GM23338 (cell line): ENCODE results near the gene MAGEH1. TPM values are rescaled to one million over a fixed set of nuclear protein-coding genes. Genes with fewer than 3 reads are reported as not detected.

ENCODE experiments used
- ATAC-seq: fragments of 200-7000 bp; cut with Tn5 transposase; 3 replicates; pipeline ENCODE4 v1.9.1; 2020
- DNase-seq: peaks from one replicate; pipeline ENCODE4 v3.0.0-alpha.2; 2015; ENCODE audit warnings: low spot score
- H2AFZ ChIP-seq: fragments of 200-600 bp; sonication (generic); 2 replicates; pipeline ENCODE4 v1.8.0; 2016; ENCODE audit warnings: antibody characterized with exemption, mild to moderate bottlenecking, moderate library complexity
- H3F3A ChIP-seq: fragments of 200-600 bp; sonication (generic); replicated peaks from 2 replicates; pipeline ENCODE4 v1.8.0; 2017; ENCODE audit warnings: antibody characterized with exemption, mixed run types, low read depth
- H3K27ac ChIP-seq: fragments of 200-600 bp; sonication (generic); 2 replicates; pipeline ENCODE4 v1.6.1; 2016; ENCODE audit warnings: low read depth
- H3K27me3 ChIP-seq: fragments of 200-600 bp; sonication (generic); 2 replicates; pipeline ENCODE4 v1.8.0; 2016; ENCODE audit warnings: mild to moderate bottlenecking, mixed run types, moderate library complexity; ENCODE audit not compliant: insufficient read depth
- H3K36me3 ChIP-seq: fragments of 200-600 bp; sonication (generic); 2 replicates; pipeline ENCODE4 v1.8.0; 2016; ENCODE audit warnings: mild to moderate bottlenecking; ENCODE audit not compliant: insufficient read depth
- H3K4me1 ChIP-seq: fragments of 200-600 bp; sonication (generic); 2 replicates; pipeline ENCODE4 v1.8.0; 2016; ENCODE audit warnings: mild to moderate bottlenecking, moderate library complexity; ENCODE audit not compliant: insufficient read depth
- H3K4me2 ChIP-seq: fragments of 200-600 bp; sonication (generic); 2 replicates; pipeline ENCODE4 v1.7.1; 2017; ENCODE audit warnings: mixed run types
- H3K4me3 ChIP-seq: fragments of 200-600 bp; sonication (generic); 2 replicates; pipeline ENCODE4 v1.6.1; 2016; ENCODE audit warnings: mixed run types
- H3K79me2 ChIP-seq: fragments of 200-600 bp; sonication (generic); replicated peaks from 2 replicates; pipeline ENCODE4 v1.8.0; 2017; ENCODE audit warnings: mild to moderate bottlenecking; ENCODE audit not compliant: insufficient read depth
- H3K9me2 ChIP-seq: fragments of 200-600 bp; sonication (generic); 2 replicates; pipeline ENCODE4 v1.8.0; 2017; ENCODE audit not compliant: insufficient read depth
- H4K20me1 ChIP-seq: fragments of 200-600 bp; sonication (generic); replicated peaks from 2 replicates; pipeline ENCODE4 v1.8.0; 2017; ENCODE audit warnings: mild to moderate bottlenecking; ENCODE audit not compliant: insufficient read depth
- H3K27ac Mint-ChIP-seq: 2 replicates; pipeline ENCODE4 v1.8.0; 2020; ENCODE audit warnings: inconsistent platforms, mild to moderate bottlenecking, moderate library complexity, mixed read lengths
- H3K27me3 Mint-ChIP-seq: 3 replicates; pipeline ENCODE4 v1.8.0; 2022; ENCODE audit warnings: low read depth, mild to moderate bottlenecking, moderate library complexity, mixed read lengths, inconsistent platforms; ENCODE audit not compliant: insufficient read depth, poor library complexity
- H3K36me3 Mint-ChIP-seq: 3 replicates; pipeline ENCODE4 v1.8.0; 2021; ENCODE audit warnings: low read depth, mild to moderate bottlenecking, inconsistent platforms, moderate library complexity, mixed read lengths
- H3K4me1 Mint-ChIP-seq: 3 replicates; pipeline ENCODE4 v1.8.0; 2020; ENCODE audit warnings: mild to moderate bottlenecking, inconsistent platforms, mixed read lengths
- H3K4me3 Mint-ChIP-seq: 3 replicates; pipeline ENCODE4 v1.8.0; 2021; ENCODE audit warnings: moderate library complexity, mild to moderate bottlenecking, inconsistent platforms, mixed read lengths
- H3K9me3 Mint-ChIP-seq: 3 replicates; pipeline ENCODE4 v1.8.0; 2020; ENCODE audit warnings: moderate library complexity, mild to moderate bottlenecking, inconsistent platforms, mixed read lengths
- CREB1 ChIP-seq: fragments of 250-450 bp; sonication (Bioruptor Pico); IDR thresholded peaks from 2 replicates; pipeline ENCODE4 v1.5.0; 2020; ENCODE audit warnings: low read depth, mild to moderate bottlenecking, moderate library complexity
- EZH2 ChIP-seq: fragments of 200-600 bp; sonication (generic); IDR thresholded peaks from one replicate; pipeline ENCODE4 v1.8.0; 2017; ENCODE audit warnings: antibody characterized with exemption, mild to moderate bottlenecking, low read depth; ENCODE audit not compliant: unreplicated experiment
- EZH2phosphoT487 ChIP-seq: fragments of 200-600 bp; sonication (generic); IDR thresholded peaks from one replicate; pipeline ENCODE4 v1.8.1; 2018; ENCODE audit warnings: antibody characterized with exemption; ENCODE audit not compliant: unreplicated experiment
- JUNB ChIP-seq: IDR thresholded peaks from one replicate; pipeline ENCODE4 v1.6.1; 2016; ENCODE audit warnings: antibody characterized with exemption; ENCODE audit not compliant: unreplicated experiment
- NANOG ChIP-seq: IDR thresholded peaks from 2 replicates; pipeline ENCODE4 v1.6.1; 2016; ENCODE audit warnings: antibody characterized with exemption, borderline replicate concordance
- STAT1 ChIP-seq: IDR thresholded peaks from one replicate; pipeline ENCODE4 v1.6.1; 2016; ENCODE audit warnings: antibody characterized with exemption; ENCODE audit not compliant: unreplicated experiment
- ZNF114 ChIP-seq: fragments of 250-450 bp; sonication (Bioruptor Pico); IDR thresholded peaks from 2 replicates; pipeline ENCODE4 v1.5.0; 2020; ENCODE audit warnings: mild to moderate bottlenecking, moderate library complexity
- ZNF331 ChIP-seq: fragments of 250-450 bp; sonication (Bioruptor Pico); IDR thresholded peaks from 2 replicates; pipeline ENCODE4 v1.5.0; 2020; ENCODE audit warnings: low read depth, mild to moderate bottlenecking, moderate library complexity
- polyA plus RNA-seq: library from polyadenylated mRNA; unstranded; fragments of >200 nt; fragmentation: Nextera tagmentation; extraction: Ambion mirVana; gene quantifications from 2 replicates; pipeline ENCODE4 v1.2.1, GENCODE V29; 2016
- total RNA-seq: library from RNA; depleted of rRNA; stranded (reverse); fragments of >200 nt; shearing (Covaris generic); gene quantifications from 2 replicates; pipeline ENCODE4 v1.2.3, GENCODE V29; 2014
- TF ChIP-seq, protein P1 (sequence below): IDR thresholded peaks from one replicate; pipeline ENCODE4 v1.6.1; 2018; ENCODE audit warnings: antibody characterized with exemption; ENCODE audit not compliant: unreplicated experiment
- TF ChIP-seq, protein P2 (sequence below): IDR thresholded peaks from 2 replicates; pipeline ENCODE4 v1.6.1; 2016; ENCODE audit warnings: antibody characterized with exemption
- TF ChIP-seq, protein P3 (sequence below), 2 experiments: fragments of 200-600 bp in 1 of 2; sonication (generic) in 1 of 2; conservative IDR thresholded peaks; 2 replicates each; pipeline versions ENCODE4 v1.5.1 to v1.6.1; 2016 to 2017; ENCODE audit warnings: antibody characterized with exemption in 2 of 2, low read depth in 2 of 2, mild to moderate bottlenecking in 2 of 2, moderate library complexity in 1 of 2

The MAGEH1 gene
- total and polyA plus RNA-seq, 2 experiments from 2014 or later: 14.0 to 15.0 TPM

DNA sequence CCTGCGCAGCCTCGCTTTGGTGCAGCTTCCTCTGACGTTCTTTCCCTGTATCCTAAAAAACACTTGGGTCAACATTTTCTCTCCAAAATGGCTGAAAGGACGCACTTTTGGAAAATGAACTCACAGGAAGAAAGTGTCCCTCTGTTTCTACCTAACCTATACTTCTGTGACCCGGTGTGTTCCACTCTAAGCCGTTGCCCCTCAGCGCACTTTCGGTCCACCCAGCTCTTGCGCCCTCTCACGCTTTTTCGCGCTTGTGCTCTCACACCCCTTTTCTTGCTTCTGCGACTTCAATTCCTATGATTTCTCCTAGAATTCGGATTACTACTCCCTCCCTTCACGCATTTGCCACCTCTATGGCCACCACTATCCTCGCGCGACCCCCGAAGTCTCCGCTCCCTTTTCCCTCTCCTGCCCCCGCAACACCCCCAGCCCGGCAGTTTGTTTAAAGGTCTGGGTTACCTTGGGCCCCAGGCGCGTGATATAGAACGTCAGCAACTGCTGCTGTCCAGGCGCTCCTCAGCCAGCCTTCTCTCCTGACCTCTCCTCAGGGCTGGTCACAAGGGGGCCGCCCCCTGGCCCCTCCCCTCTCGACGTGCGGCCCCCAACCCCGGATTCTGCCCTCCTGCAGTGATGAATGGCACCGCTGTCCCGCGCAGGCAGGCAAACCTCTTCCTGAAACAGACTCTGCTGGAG, 37.5 kb downstream of the MAGEH1 start, which contains the start of gene USP51 (continued):
- TF ChIP-seq, protein P1, sequence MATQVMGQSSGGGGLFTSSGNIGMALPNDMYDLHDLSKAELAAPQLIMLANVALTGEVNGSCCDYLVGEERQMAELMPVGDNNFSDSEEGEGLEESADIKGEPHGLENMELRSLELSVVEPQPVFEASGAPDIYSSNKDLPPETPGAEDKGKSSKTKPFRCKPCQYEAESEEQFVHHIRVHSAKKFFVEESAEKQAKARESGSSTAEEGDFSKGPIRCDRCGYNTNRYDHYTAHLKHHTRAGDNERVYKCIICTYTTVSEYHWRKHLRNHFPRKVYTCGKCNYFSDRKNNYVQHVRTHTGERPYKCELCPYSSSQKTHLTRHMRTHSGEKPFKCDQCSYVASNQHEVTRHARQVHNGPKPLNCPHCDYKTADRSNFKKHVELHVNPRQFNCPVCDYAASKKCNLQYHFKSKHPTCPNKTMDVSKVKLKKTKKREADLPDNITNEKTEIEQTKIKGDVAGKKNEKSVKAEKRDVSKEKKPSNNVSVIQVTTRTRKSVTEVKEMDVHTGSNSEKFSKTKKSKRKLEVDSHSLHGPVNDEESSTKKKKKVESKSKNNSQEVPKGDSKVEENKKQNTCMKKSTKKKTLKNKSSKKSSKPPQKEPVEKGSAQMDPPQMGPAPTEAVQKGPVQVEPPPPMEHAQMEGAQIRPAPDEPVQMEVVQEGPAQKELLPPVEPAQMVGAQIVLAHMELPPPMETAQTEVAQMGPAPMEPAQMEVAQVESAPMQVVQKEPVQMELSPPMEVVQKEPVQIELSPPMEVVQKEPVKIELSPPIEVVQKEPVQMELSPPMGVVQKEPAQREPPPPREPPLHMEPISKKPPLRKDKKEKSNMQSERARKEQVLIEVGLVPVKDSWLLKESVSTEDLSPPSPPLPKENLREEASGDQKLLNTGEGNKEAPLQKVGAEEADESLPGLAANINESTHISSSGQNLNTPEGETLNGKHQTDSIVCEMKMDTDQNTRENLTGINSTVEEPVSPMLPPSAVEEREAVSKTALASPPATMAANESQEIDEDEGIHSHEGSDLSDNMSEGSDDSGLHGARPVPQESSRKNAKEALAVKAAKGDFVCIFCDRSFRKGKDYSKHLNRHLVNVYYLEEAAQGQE: no peak
- TF ChIP-seq EZH2phosphoT487 (no peak), NANOG (no peak), ZNF331 (CRISPR knock-in tag) (no peak), ZNF114 (CRISPR knock-in tag) (no peak), JUNB (no peak), STAT1 (no peak), EZH2 (no peak), CREB1 (CRISPR knock-in tag) (peak; percentile 5; the same call in 1 of the 2 replicates)
- TF ChIP-seq, protein P2, sequence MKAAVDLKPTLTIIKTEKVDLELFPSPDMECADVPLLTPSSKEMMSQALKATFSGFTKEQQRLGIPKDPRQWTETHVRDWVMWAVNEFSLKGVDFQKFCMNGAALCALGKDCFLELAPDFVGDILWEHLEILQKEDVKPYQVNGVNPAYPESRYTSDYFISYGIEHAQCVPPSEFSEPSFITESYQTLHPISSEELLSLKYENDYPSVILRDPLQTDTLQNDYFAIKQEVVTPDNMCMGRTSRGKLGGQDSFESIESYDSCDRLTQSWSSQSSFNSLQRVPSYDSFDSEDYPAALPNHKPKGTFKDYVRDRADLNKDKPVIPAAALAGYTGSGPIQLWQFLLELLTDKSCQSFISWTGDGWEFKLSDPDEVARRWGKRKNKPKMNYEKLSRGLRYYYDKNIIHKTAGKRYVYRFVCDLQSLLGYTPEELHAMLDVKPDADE: no peak
- TF ChIP-seq, protein P3, sequence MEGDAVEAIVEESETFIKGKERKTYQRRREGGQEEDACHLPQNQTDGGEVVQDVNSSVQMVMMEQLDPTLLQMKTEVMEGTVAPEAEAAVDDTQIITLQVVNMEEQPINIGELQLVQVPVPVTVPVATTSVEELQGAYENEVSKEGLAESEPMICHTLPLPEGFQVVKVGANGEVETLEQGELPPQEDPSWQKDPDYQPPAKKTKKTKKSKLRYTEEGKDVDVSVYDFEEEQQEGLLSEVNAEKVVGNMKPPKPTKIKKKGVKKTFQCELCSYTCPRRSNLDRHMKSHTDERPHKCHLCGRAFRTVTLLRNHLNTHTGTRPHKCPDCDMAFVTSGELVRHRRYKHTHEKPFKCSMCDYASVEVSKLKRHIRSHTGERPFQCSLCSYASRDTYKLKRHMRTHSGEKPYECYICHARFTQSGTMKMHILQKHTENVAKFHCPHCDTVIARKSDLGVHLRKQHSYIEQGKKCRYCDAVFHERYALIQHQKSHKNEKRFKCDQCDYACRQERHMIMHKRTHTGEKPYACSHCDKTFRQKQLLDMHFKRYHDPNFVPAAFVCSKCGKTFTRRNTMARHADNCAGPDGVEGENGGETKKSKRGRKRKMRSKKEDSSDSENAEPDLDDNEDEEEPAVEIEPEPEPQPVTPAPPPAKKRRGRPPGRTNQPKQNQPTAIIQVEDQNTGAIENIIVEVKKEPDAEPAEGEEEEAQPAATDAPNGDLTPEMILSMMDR (conservative IDR thresholded peaks at IDR 0.05; ENCODE audit: low read depth in 2 of 2): no peak

DNA sequence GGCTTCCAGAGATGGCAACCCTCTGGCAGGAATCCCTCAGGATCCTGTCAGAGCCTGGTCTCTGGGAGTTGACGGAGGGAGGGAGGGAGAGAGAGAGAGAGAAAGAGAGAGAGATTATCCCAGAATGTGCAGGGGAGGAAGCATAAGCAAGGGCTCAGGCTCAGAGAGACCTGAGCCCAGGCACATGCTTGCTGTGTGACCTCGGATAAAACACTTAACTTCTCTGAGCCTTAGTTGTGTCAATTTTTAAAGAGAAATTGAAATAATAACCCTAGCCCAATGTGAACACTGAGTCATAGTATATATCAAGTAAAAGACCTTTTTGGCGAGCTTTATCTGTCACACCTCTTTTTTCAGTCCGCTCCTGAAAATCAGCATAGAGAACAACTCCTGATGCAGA, 38.2 kb downstream of the MAGEH1 start:
- Histone ChIP-seq H2AFZ (no peak overlapping the region), H3K27me3 (no peaks in the 10 kb centered on the region), H3K4me2 (peak overlapping the region; percentile 80), H3K4me3 (peak overlapping the region; percentile 77), H3K27ac (no peak overlapping the region), H3K79me2 (no peaks in the 10 kb centered on the region), H3F3A (no peaks in the 10 kb centered on the region), H3K9me2 (no peaks in the 10 kb centered on the region), H3K36me3 (no peaks in the 10 kb centered on the region), H3K4me1 (0 out of 2 replicates have a peak, but pooled peaks cover 6% of the 10 kb centered on the region), H4K20me1 (no peaks in the 10 kb centered on the region)
- DNase-seq (no peak), ATAC-seq (peak; percentile 15)
- peaks cover 8% of the 10 kb centered on the region; the same call in 1 of the 3 replicates for H3K4me1 Mint-ChIP-seq
- H3K9me3 Mint-ChIP-seq: no peaks in the 10 kb centered on the region
- H3K27me3 Mint-ChIP-seq: no peaks in the 10 kb centered on the region
- H3K36me3 Mint-ChIP-seq: peaks cover 9% of the 10 kb centered on the region
- peak overlapping the region; percentile 97 for H3K4me3 Mint-ChIP-seq
- peak overlapping the region; percentile 98 for H3K27ac Mint-ChIP-seq
- TF ChIP-seq EZH2phosphoT487 (no peak), STAT1 (no peak), ZNF114 (CRISPR knock-in tag) (no peak), JUNB (no peak)
- TF ChIP-seq, protein P2: no peak
- TF ChIP-seq, protein P1: no peak
